ENCODE data around the gene NRCAM.

NRCAM gene

DNA sequence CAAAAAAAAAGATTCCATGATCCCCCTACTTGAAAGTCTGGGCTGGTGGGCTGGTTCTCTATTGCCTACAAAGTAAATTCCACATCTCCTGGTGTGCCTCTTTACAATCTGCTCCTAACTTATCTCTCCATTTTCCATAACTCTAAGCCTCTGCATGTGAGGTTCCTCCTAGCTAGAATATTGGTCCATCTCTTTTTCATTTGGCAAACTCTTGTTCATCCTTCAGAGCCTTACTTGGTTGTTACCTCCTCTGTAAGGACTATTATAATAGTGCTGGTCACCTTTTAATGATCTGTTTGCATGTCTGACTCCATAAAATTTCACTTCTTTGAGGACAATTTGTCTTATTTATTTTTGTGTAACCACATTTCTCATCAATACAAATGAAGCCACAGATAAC is 1.6 kb upstream of the NRCAM start:
- no peak for DNase-seq

DNA sequence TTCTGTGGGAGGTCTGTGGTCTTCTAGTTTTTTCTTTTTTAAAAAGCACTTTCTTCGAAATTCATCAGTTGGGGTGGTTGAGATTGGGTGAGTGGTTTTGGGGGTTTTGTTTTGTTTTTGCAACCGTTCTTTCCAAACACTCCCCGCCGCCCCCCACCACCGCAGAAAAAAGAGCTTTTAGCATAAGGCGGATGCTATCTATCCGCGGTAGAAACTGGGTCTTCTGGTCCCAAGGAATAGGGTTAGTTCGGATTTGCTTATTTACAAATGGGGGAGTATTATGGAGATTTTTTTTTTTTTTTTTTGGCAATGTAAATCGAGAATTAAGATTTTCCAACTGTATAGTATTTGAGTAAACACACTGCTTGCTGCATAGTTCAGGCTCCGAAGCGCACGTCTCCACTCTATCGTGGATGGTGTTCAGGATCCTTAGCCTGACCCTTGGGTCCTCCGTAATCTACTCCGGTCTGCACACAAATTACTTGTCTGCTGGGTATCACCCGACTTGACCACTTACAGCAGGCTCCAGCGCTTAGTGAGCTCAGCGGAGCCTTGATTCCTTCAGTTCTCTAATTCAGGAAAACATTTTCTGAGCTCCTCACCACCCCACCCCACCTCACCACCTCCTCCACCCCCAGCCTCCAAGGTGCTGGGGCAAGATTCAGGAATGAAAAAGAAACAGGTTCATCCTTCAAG is 757 bp upstream of the NRCAM start:
- DNase-seq: no peak

DNA sequence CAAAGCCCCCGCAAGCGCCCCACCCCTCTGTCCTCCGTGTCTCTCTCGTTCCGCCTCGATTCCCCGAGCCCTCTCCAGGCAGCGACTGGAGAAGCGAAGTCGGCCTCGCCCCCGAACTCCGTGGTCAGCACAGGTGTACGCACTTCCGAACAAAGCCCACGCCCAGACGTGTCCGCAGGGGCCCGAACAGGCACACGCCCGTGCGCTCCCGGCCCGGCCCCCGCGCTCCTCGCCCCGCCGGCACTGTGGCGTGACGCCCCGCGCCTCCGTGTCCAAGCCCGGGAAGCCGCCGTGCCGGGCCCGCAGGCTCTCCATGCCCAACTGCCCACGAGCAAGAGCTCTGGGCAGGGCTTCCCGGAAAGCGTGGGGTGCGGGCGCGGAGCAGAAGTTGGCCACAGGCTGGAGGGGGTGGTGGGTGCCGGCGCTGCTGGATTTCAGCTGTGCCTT is 662 bp downstream of the NRCAM start:
- no peak for DNase-seq

DNA sequence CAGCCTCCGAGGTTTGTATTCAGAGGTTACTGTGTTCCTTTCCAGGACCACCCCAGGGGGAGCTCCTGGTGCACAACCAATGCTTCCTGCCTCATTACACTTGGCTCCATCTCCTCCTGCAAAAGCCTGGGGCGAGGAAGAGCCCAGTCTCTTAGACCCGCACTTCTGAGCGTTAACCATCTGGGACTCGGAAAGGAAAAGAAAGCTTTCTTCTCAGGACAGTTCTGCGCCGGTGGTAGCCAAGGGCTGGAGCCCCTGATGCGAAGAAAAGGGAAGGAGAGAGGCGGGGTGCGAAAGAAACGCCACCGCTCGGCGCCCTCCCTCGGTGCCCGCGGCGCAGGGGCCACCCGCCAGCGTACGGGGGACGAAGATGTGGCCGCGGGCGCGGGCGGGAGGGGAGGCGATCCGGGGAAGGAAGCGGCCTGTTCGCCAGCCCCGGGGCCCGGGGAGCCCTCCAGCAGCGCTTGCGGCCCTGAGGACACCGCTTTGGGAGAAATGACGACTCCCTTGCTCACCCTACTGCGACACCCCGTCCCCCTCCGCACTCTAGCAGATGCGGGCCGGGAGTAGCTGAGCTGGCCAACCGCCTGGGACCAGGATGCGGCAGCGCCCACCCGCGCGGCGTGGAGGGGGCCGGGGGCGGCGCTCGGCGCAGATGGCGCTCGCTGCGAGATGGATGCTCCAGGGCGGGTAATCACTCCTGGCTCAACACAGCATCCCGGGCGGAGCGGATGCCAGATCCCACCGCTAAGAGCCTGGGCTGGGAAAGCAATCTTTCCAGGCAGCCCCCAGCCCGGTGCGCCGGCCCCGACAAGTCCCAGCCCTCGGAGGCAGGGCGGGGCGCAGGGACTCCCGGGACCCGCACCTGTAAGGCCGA is 1.3 kb downstream of the NRCAM start:
- no peak for DNase-seq

DNA sequence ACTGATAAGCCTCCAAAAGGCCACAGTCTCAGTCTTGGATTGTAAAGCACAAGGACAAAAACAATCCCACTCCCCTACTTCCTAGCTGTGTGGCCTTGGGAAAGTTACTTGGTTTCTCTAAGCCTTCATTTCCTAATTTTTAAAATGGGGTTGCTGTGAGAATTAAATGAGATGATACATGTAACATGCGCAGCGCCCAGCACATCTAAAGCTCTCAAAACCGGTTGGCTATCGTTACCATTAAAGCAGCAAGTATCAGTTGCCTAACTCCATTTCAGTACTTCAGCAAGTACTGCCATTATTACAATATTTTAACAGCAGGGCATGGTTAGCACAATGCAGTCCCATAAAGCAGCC is 1.9 kb downstream of the NRCAM start:
- no peak for DNase-seq

DNA sequence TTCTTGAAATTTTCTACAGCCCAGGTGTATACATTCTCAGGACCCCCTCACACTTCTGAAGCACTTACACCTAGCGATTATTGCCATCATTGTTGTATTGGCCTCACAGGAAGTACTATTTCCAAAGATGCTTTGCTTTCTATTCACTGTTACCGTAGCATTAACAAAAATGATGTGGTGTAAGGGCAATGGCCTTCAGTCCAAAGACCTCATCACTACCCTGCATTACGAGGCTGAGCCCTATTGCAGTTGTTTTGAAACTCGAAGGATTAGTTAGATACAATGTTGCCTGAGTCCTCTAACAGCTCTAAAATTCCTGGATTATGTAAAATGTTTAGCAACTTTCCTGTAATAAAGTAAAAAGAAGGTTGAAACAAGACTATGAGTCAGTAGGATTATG is 2.9 kb downstream of the NRCAM start:
- DNase-seq: no peak

DNA sequence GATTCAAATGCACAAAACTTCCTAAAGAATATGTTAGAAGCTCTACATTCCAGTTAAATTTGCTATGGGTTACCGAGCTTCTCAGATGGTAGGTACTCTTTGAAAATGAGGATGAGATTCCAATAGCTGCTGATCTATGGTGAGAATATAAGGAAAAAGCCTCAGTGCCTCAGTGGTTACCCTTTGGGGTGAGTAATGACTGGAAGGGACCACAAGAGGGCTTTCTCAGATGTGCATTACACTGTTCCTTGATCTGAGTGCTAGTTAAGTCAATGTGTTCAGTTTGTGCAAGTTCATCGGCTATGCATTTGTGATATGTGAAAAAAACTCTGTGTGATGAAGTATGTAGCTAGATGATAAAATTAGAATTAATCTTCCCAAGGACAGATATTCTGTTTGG is 3.5 kb downstream of the NRCAM start:
- no peak for DNase-seq

DNA sequence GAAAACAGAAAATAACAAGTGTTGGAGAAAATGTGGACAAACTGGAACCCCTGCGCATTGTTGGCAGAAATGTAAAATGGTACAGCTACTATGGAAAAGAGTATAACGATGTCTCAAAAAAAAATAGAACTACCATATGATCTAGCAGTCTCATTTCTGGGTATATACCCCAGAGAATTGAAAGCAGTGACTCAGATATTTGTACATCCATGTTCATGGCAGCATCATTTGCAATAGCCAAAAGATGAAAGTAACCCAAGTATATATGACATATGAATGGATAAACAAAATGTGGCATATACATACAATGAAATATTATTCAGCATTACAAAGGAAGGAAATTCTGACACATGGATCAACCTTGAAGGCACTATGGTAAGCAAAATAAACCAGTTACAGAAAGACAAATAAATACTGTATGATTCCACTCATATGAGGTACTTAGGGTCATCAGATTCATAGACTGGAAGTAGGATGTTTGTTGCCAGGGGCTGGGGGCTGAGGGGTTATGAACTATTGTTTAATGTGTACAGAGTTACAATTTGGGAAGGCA is 4.9 kb downstream of the NRCAM start:
- DNase-seq: no peak

DNA sequence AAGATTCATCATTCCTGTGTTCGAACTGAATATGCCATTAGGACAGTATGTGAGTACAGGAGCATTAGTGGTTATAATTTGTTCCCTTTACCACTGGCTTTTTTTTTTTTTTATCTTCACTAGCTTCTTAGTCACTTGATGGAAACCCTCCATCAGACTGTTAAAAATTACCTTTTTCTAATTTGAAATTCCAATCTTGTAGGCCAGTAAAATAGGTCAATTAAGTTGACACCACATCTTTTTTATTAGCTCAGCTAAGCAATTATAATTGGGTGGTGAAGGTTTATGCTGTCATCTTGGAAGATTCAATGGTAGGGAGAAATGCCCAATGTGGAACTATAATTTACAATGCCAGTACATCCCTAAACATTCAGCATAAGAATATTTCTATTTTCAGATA is 6.1 kb downstream of the NRCAM start:
- DNase-seq: no peak

DNA sequence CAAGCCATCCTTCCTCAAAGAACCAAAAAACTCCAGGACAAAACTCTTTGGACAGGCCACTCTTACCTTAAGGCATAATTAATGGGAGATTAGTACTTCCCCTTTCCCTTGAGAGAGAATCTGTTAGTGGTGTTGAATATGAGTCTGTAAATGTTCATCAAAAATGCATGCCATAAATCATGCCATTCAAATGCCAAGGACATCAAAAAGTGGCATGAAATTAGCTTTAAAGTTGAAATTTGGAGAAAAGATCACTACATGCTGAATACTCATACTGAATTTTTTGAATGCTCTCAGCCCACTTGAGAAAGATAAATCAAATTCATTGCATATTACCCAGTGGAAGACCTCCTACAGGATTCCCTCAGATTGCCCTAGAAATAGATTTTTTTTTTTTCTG is 6.7 kb downstream of the NRCAM start:
- no peak for DNase-seq

DNA sequence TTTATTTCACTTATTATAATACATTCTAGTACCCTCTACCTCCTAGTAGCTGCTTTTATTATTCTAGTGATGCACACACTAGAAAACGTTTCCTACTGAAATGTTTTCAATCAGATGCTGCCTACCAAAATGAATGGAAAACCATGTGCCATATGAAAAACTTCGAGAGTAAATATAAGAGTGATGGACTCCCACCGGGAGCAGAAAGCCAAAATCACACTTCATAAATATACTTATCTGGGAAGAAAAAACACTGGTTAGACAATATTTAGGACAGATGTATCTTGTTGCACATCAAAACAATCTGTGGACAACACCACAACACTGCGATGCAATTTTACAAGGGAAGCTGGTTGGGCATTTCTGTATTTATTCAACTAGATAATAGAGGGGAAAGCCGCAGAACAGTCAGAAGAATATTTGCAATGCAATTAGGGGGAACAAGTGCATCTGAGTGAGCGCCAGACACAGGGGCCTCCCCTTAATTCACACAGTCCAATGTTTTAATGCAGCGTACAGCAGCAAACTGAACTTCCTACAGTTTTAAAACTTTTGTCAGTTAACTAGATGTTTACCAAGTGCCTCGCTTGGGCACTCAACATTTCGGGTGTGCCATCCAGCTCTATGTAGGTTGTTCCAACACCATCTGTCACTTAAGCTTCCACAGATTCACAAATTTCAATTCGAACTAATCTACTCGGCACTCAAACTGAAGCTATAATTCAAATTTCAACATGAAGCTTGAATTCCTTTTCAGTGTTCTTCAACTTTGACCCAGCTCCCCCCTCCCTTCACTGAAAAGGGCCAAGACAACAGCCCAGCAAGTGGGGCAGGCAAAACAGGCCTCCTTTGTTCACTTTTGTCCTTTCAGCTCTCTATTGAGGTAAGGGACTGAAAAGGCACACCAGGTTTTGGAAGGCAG is 7.4 kb downstream of the NRCAM start:
- DNase-seq: peak; percentile 28

DNA sequence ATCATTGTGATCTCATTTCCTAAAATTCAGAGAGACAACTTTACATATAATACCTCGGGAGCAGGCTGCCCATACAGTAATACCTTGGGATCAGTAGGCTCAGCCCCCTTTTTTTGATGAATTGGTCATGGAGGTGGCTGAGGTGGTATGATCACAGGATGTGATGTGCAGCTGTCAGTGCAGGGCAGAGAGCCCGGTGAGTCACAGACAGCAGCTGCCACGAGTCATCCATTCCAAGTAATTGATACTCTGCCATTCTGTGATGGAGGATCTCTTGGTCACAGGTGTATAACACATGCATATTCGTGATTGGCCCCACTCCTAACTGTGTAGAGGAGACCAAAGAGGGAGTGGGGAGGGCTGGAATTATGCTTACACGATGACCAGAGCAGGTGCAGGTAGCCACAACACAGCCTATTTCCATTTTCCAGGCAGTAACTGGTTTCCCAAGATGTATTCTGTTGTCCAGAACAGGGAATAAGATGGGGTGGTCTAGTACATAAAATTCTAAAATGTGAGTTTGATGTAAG is 14.1 kb downstream of the NRCAM start:
- DNase-seq: peak; percentile 32

DNA sequence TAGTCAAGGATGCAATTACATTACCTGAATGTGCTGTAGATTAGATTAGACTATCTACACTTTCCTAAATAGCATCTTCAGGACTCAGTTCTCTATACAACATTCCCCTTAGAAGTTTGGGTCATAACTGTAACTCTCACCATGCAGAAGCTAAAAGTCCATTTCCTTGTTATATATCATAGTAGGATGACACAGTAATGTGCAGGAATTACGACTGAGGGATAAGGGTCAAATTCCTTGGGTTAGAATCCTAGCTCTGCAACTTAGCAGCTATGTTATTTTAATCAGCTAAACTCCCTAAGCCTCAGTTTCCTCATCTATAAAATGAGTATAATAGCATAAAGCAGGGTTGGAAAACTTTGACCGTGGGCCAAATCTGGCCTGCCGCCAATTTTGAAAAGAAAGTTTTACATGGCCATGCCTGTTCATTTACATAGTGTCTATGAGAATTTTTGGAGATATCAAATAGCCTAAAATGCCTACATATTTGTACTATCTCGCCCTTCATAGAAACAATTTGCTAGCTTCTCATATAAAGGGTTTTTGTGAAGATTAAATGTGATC is 14.8 kb downstream of the NRCAM start:
- no peak for DNase-seq

DNA sequence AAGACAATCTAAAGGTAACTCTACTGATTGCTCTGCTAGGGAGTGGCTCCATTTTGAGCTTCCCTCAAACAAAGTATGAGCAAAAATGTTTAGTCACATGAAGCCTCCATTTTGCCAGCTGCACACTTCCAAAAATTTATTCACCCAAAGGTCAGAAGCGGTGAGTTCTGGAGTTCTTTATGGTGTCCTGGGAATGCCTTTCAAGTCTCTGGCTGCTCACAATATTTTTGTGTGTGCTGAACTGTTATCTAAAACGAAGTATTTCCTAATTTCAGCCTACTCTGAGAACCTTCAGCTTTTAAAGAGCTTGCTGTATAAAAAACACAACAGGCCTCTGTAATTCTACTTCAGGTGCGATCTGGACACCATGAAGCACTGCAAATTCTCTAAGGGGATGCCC is 15.6 kb downstream of the NRCAM start:
- DNase-seq: no peak

DNA sequence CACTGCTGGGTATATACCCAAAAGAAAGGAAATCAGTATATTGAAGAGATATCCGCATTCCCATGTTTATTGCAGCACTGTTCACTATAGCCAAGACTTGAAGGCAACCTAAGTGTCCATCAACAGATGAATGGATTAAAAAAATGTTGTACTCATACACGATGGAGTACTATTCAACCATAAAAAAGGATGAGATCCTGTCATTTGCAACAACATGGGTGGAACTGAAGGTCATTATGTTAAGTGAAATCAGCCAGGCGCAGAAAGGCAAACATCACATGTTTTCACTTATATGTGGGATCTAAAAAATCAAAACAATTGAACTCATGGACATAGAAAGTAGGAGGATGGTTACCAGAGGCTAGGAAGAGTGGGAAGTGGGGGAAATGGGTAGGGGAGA is 19.3 kb downstream of the NRCAM start:
- no peak for DNase-seq

DNA sequence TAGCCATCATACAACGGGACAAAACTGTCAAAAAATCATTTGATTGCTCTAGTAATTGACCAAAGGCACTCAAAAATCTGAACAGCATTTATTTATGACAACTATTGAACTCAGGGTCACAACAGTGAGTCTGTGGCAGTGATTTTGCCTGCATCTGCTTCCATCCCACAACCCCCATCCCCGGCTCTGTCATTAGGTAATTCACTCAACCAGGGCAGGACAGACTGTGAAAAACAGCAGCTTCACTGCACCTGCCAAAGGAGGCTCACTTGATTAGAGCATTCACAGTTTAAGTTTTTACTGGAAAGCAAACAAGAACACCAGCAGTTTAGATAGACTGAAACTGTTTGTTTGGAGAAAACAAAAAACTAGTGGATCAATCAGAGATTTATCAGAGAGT is 22.2 kb downstream of the NRCAM start:
- DNase-seq: no peak

DNA sequence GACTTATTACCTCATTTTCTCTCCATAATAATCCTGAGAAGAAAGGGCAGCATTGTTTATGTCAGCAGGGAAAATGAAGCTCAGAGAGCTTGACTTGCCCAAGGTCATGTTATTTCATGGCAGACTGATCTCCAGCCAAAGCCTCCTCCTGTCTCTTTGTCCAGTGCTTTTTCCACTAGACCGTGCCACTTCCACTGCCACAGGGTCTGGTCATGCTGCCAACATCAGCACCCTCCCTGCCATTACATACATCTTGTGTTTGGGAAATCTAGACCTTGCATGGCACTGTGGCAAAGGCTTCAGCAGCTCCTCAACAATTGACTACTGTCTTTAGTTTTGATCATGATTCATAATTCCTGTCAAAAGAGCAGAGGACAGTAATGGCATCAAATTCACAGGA is 25.1 kb downstream of the NRCAM start:
- no peak for DNase-seq

DNA sequence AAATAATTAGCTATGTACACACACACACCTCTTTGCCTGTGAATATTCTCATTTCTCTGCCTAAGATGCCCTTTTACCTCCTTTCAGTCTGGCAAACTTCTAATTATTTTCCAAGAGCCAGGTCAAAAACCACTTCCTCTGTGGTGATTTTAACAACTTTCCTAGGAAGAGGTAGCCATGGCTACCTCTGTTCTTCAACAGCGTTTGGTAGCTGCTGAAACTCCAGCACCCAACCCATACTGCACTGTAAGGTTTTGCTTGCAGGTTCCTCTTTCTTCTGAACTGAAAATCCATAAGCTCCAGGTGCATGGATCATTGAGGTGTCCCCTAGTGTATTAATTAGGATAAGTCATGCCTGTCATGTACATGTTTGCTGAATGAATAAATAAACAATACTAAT is 25.6 kb downstream of the NRCAM start:
- no peak for DNase-seq

DNA sequence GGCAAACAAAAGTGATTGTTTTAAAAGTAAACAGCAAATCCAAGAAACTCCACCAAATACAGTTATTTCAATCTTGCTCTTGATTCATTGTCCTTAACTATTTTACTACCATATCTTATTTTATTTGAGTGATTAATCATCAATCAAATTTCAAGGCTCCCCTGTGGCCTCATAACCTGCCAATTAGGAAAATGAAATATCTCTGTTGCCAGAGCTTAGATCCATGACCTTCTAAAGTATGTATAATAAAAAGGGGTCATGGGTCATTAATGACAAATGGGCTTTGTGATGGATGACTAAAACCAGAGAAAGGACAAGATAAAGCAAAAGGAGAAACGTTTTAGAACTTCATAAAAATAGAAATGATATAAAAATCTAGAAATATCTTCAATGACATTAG is 28.5 kb downstream of the NRCAM start:
- DNase-seq: no peak

DNA sequence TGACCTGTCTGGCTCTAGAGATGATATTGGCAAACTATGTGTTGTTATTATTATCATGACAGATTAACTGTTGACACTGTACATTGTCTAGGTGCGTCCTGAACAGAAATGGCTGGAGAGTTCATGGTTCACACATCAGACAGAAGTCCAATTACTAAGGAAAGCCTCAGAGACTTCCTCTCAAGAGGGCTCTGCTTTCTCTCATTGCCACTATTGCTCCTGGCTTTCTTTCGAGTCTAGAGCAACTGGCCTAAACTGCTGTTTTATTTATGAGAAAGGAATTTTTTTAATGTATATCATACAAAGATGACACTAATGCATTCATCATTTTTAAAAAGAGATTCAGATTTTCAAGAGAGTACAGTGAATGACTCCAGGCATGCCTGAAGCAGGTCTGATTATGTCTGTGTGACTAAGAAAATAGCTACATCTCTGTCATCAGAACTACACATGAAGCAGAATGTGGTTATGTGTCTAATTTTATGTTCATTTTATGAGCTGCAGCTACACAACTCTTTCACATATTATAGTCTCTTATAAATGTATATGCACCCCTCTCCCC is 30.4 kb downstream of the NRCAM start:
- DNase-seq: no peak

DNA sequence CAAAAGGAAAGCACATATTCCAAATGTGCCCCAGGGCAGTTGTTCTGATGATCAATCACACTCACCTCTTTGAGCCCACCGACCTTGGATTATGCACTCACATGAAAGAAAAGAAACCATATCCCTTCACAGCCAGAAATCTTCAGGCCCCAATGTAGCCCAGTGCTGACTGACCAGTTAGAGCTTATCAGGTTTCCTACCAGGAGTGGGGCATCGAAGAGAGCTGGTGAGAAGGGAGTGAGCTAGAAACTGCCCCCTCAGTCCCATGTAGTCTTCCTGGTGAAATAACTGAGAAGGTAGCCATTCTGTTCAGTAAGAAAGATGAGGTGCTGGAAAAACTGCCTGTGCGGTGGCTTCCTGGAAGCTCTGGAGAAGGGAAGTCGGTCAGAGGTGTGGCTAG is 32.2 kb downstream of the NRCAM start:
- no peak for DNase-seq
